Lower leg skin (tissue), 4 donors: ENCODE data around the gene LRIG3. TPM values are rescaled to one million over a fixed set of nuclear protein-coding genes. Genes with fewer than 3 reads are reported as not detected.

Experiments used
- DNase-seq, 2 donors: peaks; one replicate each; pipeline ENCODE4 v3.0.0-alpha.2; 2019; ENCODE audit warnings: low spot score in 2 of 2
- H3K4me3 ChIP-seq: fragments of 200-600 bp; sonication (generic); 2 replicates; pipeline ENCODE4 v1.5.1; 2017; ENCODE audit warnings: mild to moderate bottlenecking, low read depth; ENCODE audit not compliant: poor library complexity, severe bottlenecking
- CTCF ChIP-seq, 3 donors: fragments of 450-650 bp; IDR thresholded peaks; one replicate each; pipeline ENCODE4 v1.5.1; 2016; ENCODE audit warnings: antibody characterized with exemption in 3 of 3, mild to moderate bottlenecking in 3 of 3, moderate library complexity in 2 of 3
- POLR2A ChIP-seq, 2 donors: fragments of 450-650 bp; IDR thresholded peaks; one replicate each; pipeline ENCODE4 v1.6.1; 2016 to 2017; ENCODE audit warnings: antibody characterized with exemption in 2 of 2, mild to moderate bottlenecking in 1 of 2, moderate library complexity in 1 of 2
- WGBS, 2 donors: methylation state at CpG; one replicate each; pipeline ENCODE4 v1.1.5; 2018; 5-methylcytosine and 5-hydroxymethylcytosine counted together
- intact Hi-C: fragments of 100-400 bp; cut with DNase I; formaldehyde crosslinking; loops from one replicate; pipeline ENCODE4 v1.15.0; 2023; ENCODE audit warnings: low total_unique reads
- total RNA-seq, 4 donors: library from RNA; depleted of rRNA; stranded (reverse); fragments of >200 nt; gene quantifications; one replicate each; pipeline ENCODE4 v1.1.0, GENCODE V29; 2016

LRIG3 gene
- total RNA-seq, 4 donors from 2014 or later, result 87.7 to 134 (median 117) TPM

GRCh38 chr12:58896278-58896677 is 24.0 kb downstream of the LRIG3 start:
- DNase-seq, result no peak
- TF ChIP-seq POLR2A (IDR thresholded peaks at IDR 0.05) (no peak), CTCF (IDR thresholded peaks at IDR 0.05) (no peak)
- H3K4me3 ChIP-seq, result no peak overlapping the region
- intact Hi-C loops, result no loop called here
- WGBS, 2 donors, result 43 to 59% methylated on average over 1 of the region's 1 CpG

- TF ChIP-seq POLR2A (IDR thresholded peaks at IDR 0.05) (no peak), CTCF (IDR thresholded peaks at IDR 0.05) (no peak)
- WGBS, 2 donors, result 72 to 77% methylated on average over 4 of the region's 4 CpGs
- no peak for DNase-seq
- no peak overlapping the region for H3K4me3 ChIP-seq
- intact Hi-C loops, result no loop called here
These were observed 25.3 kb downstream of the LRIG3 start for GRCh38 chr12:58895053-58895452.

- no peak for DNase-seq
- TF ChIP-seq CTCF (IDR thresholded peaks at IDR 0.05), result no peak
- no peak for TF ChIP-seq POLR2A (IDR thresholded peaks at IDR 0.05)
- intact Hi-C loops, result no loop called here
- WGBS, 2 donors, result 24 to 31% methylated on average over 6 of the region's 6 CpGs
- H3K4me3 ChIP-seq, result no peak overlapping the region
These were observed 26.3 kb downstream of the LRIG3 start for GRCh38 chr12:58894040-58894439.

GRCh38 chr12:58893495-58893894 is 26.8 kb downstream of the LRIG3 start:
- intact Hi-C loops, result no loop called here
- DNase-seq, result no peak
- 26 to 39% methylated on average over 3 of the region's 3 CpGs for WGBS, 2 donors
- no peak overlapping the region for H3K4me3 ChIP-seq
- TF ChIP-seq CTCF (IDR thresholded peaks at IDR 0.05) (no peak), POLR2A (IDR thresholded peaks at IDR 0.05) (no peak)

GRCh38 chr12:58889557-58889956 is 30.7 kb downstream of the LRIG3 start:
- 46 to 48% methylated on average over 6 of the region's 6 CpGs for WGBS, 2 donors
- intact Hi-C loops, result no loop called here
- DNase-seq, result no peak
- TF ChIP-seq POLR2A (IDR thresholded peaks at IDR 0.05) (no peak), CTCF (IDR thresholded peaks at IDR 0.05) (no peak)
- H3K4me3 ChIP-seq, result no peak overlapping the region

- TF ChIP-seq CTCF (IDR thresholded peaks at IDR 0.05), result no peak
- no peak for TF ChIP-seq POLR2A (IDR thresholded peaks at IDR 0.05)
- intact Hi-C loops, result no loop called here
- 45 to 46% methylated on average over 4 of the region's 4 CpGs for WGBS, 2 donors
- no peak overlapping the region for H3K4me3 ChIP-seq
- DNase-seq, result peak in 1 of 2 donors; percentile 76
These were observed 32.0 kb downstream of the LRIG3 start for GRCh38 chr12:58888131-58888783.
